HG03280 (cell line): Measurements from ENCODE around the gene TEKT5.
"Not testable (repeated sequence)": the region's sequence is repeated elsewhere in the genome, so short reads cannot be mapped to it uniquely, and the experiment has no call there.

Experiments used
- ATAC-seq: cut with Tn5 transposase; IDR thresholded peaks from one replicate; pipeline ENCODE4 v1.9.1; 2021; ENCODE audit warnings: mild to moderate bottlenecking, moderate library complexity; ENCODE audit not compliant: unreplicated experiment

The TEKT5 gene

GRCh38 chr16:10637337-10638037 lies 57.2 kb downstream of the TEKT5 start:
- ATAC-seq = no peak

GRCh38 chr16:10635365-10636021 lies 59.2 kb downstream of the TEKT5 start:
- ATAC-seq = no peak

- ATAC-seq = not testable (repeated sequence)
These were observed 61.3 kb downstream of the TEKT5 start for GRCh38 chr16:10633429-10633828.

DNA sequence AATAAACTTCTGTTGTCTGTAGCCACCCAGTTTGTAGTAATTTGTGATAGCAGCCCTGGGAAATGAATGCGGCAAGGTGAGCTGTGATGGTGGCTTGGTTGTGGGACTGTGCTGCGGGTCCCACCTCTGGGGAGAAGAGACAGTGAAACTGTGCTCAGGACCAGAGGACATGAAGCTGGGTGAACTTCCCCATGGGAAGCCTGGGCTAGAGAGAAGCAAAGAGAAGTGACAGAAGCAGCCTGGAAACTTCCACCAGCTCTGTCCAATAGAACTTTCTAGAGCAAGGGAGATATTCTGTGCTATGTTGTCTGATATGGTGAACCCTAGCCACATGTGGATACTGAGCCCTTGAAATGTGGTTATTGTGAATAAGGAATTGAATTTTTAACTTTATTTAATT lies 62.8 kb downstream of the TEKT5 start:
- ATAC-seq = no peak

DNA sequence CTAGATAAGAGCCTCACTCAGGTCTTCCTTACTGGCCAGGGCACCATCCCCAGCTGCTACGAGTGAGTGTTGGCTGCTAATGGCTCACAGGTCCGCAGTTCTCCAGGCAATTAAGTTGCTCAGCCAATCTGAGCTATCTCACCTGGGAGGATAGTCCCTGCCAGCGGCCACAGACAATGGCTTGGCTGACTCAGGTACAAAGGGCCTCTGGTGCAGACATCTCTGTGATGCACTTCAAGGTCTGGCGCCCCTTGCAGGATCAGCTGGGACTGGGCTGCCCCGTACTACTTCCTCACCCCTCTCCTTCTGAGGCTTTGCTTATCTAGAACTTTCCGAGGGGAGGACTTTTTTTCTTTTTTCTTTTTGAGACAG lies 65.2 kb downstream of the TEKT5 start:
- no peak for ATAC-seq

DNA sequence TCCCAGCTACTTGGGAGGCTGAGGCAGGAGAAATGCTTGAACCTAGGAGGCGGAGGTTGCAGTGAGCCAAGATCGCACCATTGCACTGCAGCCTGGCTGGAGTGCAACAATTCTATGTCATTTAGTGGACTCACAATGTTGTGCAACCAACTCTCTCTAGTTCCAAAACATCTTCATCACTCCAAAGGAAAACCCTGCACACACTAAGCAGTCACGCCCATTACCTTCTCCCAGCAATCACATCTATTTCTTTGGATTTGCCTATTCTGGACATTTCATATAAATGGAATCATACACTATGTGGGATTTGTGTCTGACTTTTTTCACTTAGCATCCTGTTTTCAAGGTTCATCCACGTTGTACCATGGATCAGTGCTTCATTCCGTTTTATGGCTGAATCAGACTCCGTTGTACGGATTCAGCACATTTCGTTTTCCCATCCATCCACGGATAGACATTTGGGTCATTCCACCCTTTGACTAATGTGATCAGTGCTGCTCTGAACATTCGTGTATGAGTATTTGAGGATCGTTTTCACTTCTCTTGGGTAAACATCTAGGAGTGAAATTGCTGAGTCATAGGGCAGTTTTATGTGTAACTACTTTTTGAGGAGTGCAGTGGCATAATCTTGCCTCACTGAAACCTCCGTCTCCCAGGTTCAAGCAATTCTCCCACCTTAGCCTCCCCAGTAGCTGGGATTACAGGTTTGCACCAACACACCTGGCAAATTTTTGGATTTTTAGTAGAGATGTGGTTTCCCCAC lies 69.0 kb downstream of the TEKT5 start:
- ATAC-seq = no peak

DNA sequence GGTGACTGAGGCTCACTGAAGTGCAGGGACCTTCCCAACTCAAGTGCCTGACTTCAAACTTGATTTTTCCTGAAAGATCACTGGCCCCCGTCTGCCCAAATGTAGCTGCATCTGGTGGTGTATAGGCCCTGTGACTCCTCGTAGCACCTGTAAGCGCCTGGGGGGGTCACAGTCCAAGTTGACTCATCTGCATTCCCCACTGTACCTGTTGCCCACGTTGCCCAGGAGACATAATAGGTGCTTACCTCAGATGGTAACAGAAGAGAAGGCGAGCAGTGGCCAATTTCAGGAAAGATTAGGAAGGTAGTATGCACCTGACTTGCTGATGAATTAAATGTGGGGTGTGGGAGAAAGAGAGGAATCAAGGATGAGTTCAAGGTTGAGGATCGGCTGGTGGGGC lies 70.2 kb downstream of the TEKT5 start:
- ATAC-seq = no peak

DNA sequence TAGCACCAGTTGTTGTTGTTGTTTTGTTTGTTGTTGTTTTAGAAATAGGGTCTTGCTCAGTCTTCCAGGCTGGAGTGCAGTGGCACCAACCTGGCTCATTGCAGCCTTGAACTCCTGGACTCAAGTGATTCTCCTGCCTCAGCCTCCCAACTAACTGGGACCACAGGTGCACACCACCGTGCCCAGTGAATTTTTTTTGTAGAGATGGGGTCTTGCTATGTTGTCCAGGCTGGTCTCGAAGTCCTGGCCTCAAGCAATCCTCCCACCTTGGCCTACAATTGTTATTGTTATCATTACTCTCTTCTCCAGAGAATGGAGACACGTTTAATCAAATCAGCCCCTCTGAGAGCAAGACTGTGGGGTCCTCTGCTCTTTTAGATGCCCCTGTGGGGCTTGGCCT lies 71.7 kb downstream of the TEKT5 start:
- ATAC-seq = no peak

DNA sequence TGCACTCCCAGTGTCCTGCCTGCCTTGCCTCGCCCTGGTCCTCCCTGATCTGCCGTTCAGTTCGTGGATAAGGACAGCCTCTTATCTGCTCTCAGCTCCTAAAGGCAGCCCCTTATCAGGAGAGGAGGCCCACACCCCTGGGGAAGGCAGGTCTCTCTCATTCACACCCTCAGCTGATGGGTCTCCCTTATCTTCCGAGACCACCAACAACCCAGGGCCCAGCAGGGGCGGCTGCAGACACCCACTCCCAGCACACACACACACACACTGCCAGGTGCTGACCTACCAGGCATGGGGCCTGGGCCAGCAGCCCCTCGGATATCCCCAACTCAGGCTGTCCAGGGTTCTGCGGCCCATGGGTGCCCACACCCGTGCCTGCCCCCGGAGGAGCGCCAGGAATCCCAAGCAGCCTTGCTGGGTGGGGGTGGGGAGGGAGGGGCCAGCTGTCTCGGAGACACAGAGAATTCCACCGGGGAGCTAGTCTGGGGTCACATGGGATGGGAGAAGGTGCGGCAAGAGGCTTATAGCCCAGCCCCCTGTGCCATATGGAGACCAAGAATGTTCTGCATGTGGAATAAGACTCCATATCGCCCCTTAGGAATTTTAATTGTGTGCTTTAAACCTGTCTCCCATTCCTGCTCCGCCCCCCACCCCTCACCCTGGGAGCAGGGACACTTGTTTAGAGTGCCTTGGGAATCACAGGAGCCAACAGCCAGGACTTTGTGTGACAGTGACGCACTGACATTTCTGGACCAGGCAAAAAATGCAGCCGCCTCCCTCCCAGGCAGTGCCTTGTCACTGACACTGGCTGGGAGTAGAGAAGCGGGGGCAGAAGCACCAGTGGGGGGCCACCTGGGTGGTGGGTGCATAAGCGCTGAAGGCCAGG lies 72.5 kb downstream of the TEKT5 start:
- ATAC-seq = no peak

DNA sequence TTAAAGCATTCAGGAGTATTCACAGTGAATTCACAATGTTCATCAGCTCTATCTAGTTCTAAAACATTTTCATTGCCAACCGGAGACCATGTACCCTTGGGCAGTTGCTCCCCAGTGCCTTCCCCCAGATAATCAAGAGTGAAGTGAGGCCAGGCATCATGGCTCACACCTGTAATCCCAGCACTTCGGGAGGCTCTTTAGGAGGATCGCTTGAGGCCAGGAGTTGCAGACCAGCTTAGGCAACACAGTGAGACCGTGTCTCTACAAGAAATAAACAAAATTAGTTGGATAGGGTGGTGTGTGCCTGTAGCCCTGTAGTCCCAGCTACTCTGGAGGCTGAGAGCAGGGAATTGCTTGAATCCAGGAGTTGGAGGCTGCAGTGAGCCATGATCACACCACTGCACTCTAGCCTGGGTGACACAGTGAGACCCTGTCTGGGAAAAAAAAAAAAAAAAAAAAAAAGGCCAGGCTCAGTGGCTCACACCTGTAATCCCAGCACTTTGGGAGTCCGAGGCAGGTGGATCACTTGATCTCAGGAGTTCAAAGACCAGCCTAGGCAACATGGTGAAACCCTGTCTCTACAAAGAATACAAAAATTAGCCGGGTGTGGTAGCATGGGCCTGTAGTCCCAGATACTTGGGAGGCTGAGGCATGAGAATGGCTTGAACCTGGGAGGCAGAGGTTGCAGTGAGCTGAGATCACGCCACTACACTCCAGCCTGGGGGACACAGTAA lies 73.3 kb downstream of the TEKT5 start:
- not testable (repeated sequence) for ATAC-seq

DNA sequence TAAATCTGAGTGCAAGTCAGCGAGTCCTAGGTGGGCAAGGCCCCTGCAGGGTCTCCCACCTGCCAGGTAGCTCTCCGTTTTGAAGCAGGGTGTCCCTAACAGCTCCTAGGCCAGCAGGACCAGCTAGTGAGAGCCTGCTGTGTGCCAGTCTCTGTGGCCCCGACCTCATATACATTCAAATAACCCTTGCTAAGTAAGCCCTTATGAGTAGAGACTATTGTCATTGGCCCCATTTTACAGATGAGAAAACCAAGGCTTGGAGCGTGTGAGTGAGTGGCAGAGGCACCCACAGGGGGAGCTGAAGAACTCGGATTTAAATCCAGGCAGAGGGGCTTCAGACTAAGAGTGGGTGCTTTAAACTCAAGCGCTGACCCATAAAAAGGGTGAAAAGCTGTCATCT lies 74.6 kb downstream of the TEKT5 start:
- no peak for ATAC-seq

DNA sequence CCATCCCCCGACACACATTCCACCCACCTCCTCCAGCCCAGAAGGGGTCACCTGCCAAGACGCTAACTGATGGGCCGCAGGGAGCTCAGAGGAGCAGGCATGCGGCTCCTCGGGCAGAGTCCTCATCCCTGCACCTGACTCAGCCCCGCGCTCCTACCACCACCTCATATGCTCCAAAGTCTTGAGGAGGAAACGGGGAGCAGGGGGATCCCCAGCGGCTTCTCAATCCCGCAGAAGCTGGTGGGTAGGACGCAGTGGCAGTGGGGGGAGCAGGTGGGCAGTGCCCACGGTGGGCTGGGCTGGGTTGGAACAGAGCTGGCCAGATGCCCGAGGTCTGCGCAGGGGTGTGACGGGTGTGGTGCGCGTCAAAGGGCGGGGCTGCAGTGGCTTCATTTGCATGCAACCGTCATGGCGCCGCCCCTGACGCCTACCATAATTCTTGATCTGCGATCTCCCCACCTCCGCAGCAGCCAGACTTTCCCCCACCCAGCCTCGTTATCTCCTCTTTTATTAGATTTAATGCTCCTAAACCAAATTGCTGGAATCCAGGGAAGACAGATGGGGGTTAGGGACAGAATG lies 75.4 kb downstream of the TEKT5 start:
- ATAC-seq = no peak

- ATAC-seq = no peak
These were observed 76.0 kb downstream of the TEKT5 start for GRCh38 chr16:10618710-10619209.

DNA sequence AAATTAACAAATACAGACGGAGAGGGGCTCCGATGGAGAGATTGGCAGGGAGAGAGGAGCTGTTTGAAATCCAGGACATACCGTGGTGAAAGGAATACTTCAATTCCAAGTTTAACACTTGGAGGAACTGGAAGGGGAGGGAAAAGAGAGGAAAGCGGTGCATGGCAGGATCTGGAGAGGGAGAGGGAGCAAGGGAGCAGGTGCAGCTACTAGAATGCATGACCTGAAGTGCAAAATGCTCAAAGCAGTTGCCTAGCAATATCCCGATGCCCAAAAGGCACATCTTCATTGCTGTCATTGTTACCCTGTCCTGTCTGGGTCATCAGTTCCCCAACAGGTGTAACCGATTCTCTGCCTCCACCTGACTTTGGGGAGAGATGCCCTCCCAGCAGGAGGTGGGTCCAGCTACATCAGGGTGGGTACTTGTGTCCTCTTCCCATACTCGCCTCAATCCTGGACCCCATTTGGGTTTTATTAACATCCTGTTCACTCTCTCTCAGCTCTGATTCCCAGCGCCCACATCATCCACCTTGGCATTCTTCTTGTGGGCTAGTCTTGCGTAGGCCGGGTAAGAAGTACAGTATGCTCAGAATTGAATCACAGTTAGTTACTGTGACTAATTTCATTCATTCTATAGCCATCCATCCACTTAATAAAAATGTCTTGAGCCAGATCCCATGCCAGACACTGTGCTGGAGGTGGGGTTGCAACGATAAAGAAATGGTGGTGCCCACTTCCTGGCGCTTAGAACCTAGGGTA lies 76.9 kb downstream of the TEKT5 start:
- no peak for ATAC-seq

- no peak for ATAC-seq
These were observed 77.7 kb downstream of the TEKT5 start for GRCh38 chr16:10616756-10617640.

GRCh38 chr16:10616419-10616755 lies 78.3 kb downstream of the TEKT5 start:
- no peak for ATAC-seq

- no peak for ATAC-seq
These were observed 80.0 kb downstream of the TEKT5 start for GRCh38 chr16:10614685-10615084.

- ATAC-seq = no peak
These were observed 80.8 kb downstream of the TEKT5 start for GRCh38 chr16:10613785-10614485.
